ENCODE measurements around the gene ZNF79.
A peak's percentile ranks its signal among the peaks of the same experiment; 100 is the strongest.

The ZNF79 gene

GRCh38 chr9:127418037-127418471 is 6.1 kb upstream of the ZNF79 start:
- no peak overlapping the region for H3K4me3 ChIP-seq (ENCODE audit: low read length)
- no peak for TF ChIP-seq CTCF (conservative IDR thresholded peaks at IDR 0.05; ENCODE audit: low read length)
- no peak for DNase-seq (ENCODE audit: low read depth)

- DNase-seq (ENCODE audit: low read depth): no peak
- H3K4me3 ChIP-seq (ENCODE audit: low read length): no peak overlapping the region
- no peak for TF ChIP-seq CTCF (conservative IDR thresholded peaks at IDR 0.05; ENCODE audit: low read length)
Measured at GRCh38 chr9:127419348-127419747, 4.8 kb upstream of the ZNF79 start.

GRCh38 chr9:127421057-127421456 is 3.1 kb upstream of the ZNF79 start:
- no peak for DNase-seq (ENCODE audit: low read depth)
- TF ChIP-seq CTCF (conservative IDR thresholded peaks at IDR 0.05; ENCODE audit: low read length): no peak
- H3K4me3 ChIP-seq (ENCODE audit: low read length): no peak overlapping the region

GRCh38 chr9:127422133-127422782 is 1.9 kb upstream of the ZNF79 start:
- DNase-seq (ENCODE audit: low read depth): no peak
- peak overlapping the region; percentile 96; the same call in 1 of the 2 replicates for H3K4me3 ChIP-seq (ENCODE audit: low read length)
- TF ChIP-seq CTCF (conservative IDR thresholded peaks at IDR 0.05; ENCODE audit: low read length): no peak

- TF ChIP-seq CTCF (conservative IDR thresholded peaks at IDR 0.05; ENCODE audit: low read length): no peak
- H3K4me3 ChIP-seq (ENCODE audit: low read length): peak overlapping the region; percentile 96
- no peak for DNase-seq (ENCODE audit: low read depth)
Measured at GRCh38 chr9:127422787-127423186, 1.4 kb upstream of the ZNF79 start.

DNA sequence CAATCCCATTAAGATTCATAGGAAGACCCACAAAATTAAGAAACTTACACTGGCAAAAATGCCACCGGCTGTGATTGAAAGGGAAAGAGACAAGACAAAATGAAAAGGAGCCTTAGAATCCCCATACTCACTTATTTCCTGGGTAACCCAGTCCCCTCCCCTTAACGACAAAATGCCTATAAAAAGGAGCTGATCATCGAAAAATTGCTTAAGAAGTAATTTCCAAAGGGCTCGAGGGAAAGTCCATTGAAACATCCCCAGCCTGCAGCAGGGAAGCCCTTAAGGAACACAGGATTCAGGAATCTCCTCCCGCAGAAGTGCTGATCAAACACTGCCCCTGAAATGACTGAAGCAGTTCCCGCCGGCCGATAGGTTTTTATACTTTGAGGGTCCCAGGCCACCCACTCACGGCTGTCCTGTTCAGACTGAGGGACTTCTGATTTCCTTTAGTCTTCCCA is 677 bp upstream of the ZNF79 start:
- no peak for TF ChIP-seq CTCF (conservative IDR thresholded peaks at IDR 0.05; ENCODE audit: low read length)
- no peak for DNase-seq (ENCODE audit: low read depth)
- peak overlapping the region; percentile 96 for H3K4me3 ChIP-seq (ENCODE audit: low read length)

GRCh38 chr9:127424676-127424999 is 456 bp downstream of the ZNF79 start:
- H3K4me3 ChIP-seq (ENCODE audit: low read length): peak overlapping the region; percentile 96
- DNase-seq (ENCODE audit: low read depth): no peak
- TF ChIP-seq CTCF (conservative IDR thresholded peaks at IDR 0.05; ENCODE audit: low read length): peak; percentile 7; the same call in 1 of the 2 replicates
